B cell (primary cell): Measurements from ENCODE around the gene ELL3.

Source experiments
- EZH2 ChIP-seq: IDR thresholded peaks from 2 replicates; pipeline ENCODE4 v1.6.1; 2012; ENCODE audit warnings: borderline replicate concordance, low read depth, mild to moderate bottlenecking, moderate library complexity, low read length; ENCODE audit not compliant: insufficient read depth, poor library complexity, severe bottlenecking
- TF ChIP-seq, protein P1 (sequence below): fragments of 200-600 bp; IDR thresholded peaks from one replicate; pipeline ENCODE4 v1.8.0; 2022; ENCODE audit warnings: antibody characterized with exemption, mild to moderate bottlenecking

- TF ChIP-seq, protein P1, sequence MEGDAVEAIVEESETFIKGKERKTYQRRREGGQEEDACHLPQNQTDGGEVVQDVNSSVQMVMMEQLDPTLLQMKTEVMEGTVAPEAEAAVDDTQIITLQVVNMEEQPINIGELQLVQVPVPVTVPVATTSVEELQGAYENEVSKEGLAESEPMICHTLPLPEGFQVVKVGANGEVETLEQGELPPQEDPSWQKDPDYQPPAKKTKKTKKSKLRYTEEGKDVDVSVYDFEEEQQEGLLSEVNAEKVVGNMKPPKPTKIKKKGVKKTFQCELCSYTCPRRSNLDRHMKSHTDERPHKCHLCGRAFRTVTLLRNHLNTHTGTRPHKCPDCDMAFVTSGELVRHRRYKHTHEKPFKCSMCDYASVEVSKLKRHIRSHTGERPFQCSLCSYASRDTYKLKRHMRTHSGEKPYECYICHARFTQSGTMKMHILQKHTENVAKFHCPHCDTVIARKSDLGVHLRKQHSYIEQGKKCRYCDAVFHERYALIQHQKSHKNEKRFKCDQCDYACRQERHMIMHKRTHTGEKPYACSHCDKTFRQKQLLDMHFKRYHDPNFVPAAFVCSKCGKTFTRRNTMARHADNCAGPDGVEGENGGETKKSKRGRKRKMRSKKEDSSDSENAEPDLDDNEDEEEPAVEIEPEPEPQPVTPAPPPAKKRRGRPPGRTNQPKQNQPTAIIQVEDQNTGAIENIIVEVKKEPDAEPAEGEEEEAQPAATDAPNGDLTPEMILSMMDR, result no peak
- no peak for TF ChIP-seq EZH2
Observed at GRCh38 chr15:43826029-43826507, 49.3 kb upstream of the ELL3 start.
